HepG2 (cell line): ENCODE measurements around the gene NFATC3. TPM values are rescaled to one million over a fixed set of nuclear protein-coding genes. Genes with fewer than 3 reads are reported as not detected.

Experiments used
- GPBP1L1 ChIP-seq: sonication (generic); formaldehyde crosslinking; IDR thresholded peaks from 2 replicates; pipeline ENCODE4 v1.5.0; 2020; ENCODE audit warnings: mild to moderate bottlenecking, missing genetic modification reagents
- KAT7 ChIP-seq: IDR thresholded peaks from 2 replicates; pipeline ENCODE4 v1.6.1; 2018; ENCODE audit warnings: borderline replicate concordance, missing compliant biosample characterization
- KDM4B ChIP-seq: sonication (generic); formaldehyde crosslinking; IDR thresholded peaks from 2 replicates; pipeline ENCODE4 v1.4.0; 2020; ENCODE audit warnings: missing genetic modification reagents
- KLF9 ChIP-seq: IDR thresholded peaks from 2 replicates; pipeline ENCODE4 v1.6.1; 2016; ENCODE audit warnings: low read depth
- PHF20 ChIP-seq: sonication (generic); formaldehyde crosslinking; IDR thresholded peaks from 2 replicates; pipeline ENCODE4 v1.5.0; 2020; ENCODE audit warnings: mild to moderate bottlenecking, missing genetic modification reagents
- POGZ ChIP-seq: sonication (generic); formaldehyde crosslinking; IDR thresholded peaks from 2 replicates; pipeline ENCODE4 v1.4.0; 2020; ENCODE audit warnings: mild to moderate bottlenecking, missing genetic modification reagents
- POLR2G ChIP-seq: fragments of 200-400 bp; formaldehyde crosslinking; IDR thresholded peaks from 2 replicates; pipeline ENCODE4 v1.6.1; 2018; ENCODE audit warnings: mild to moderate bottlenecking, low read depth, low read length, moderate library complexity
- RFXAP ChIP-seq: sonication (generic); formaldehyde crosslinking; IDR thresholded peaks from 2 replicates; pipeline ENCODE4 v1.4.0; 2020; ENCODE audit warnings: missing genetic modification reagents, borderline replicate concordance
- SALL2 ChIP-seq: sonication (generic); formaldehyde crosslinking; IDR thresholded peaks from 2 replicates; pipeline ENCODE4 v1.8.1; 2023; ENCODE audit warnings: mild to moderate bottlenecking, missing genetic modification reagents, inconsistent platforms
- SIN3A ChIP-seq: IDR thresholded peaks from 2 replicates; pipeline ENCODE4 v1.6.1; 2011; ENCODE audit warnings: low read depth, mild to moderate bottlenecking, control low read depth, low read length, borderline replicate concordance
- SMAD1 ChIP-seq: sonication (generic); formaldehyde crosslinking; IDR thresholded peaks from 2 replicates; pipeline ENCODE4 v1.4.0; 2020; ENCODE audit warnings: missing genetic modification reagents, low read depth, mild to moderate bottlenecking, borderline replicate concordance
- SNAPC5 ChIP-seq: sonication (generic); formaldehyde crosslinking; IDR thresholded peaks from 2 replicates; pipeline ENCODE4 v1.8.1; 2023; ENCODE audit warnings: mild to moderate bottlenecking, missing genetic modification reagents, borderline replicate concordance
- TCF12 ChIP-seq, 2 experiments: fragments of 450-650 bp in 1 of 2; sonication (generic) in 1 of 2; formaldehyde crosslinking in 1 of 2; IDR thresholded peaks; 2 replicates each; pipeline versions ENCODE4 v1.6.1 to v1.8.0; 2017 to 2022; ENCODE audit warnings: antibody characterized with exemption in 1 of 2, mild to moderate bottlenecking in 1 of 2, missing genetic modification reagents in 1 of 2, moderate library complexity in 1 of 2
- THAP11 ChIP-seq: IDR thresholded peaks from 2 replicates; pipeline ENCODE4 v1.6.1; 2016; ENCODE audit warnings: missing biosample characterization, missing genetic modification reagents
- ZNF12 ChIP-seq: sonication (generic); formaldehyde crosslinking; IDR thresholded peaks from 2 replicates; pipeline ENCODE4 v1.5.0; 2020; ENCODE audit warnings: missing genetic modification reagents
- ZNF678 ChIP-seq: sonication (generic); formaldehyde crosslinking; IDR thresholded peaks from 2 replicates; pipeline ENCODE4 v1.4.0; 2020; ENCODE audit warnings: mild to moderate bottlenecking, missing genetic modification reagents
- ZSCAN9 ChIP-seq: IDR thresholded peaks from 2 replicates; pipeline ENCODE4 v1.6.1; 2016; ENCODE audit warnings: borderline replicate concordance
- polyA plus RNA-seq, 8 experiments: library from polyadenylated mRNA; depleted of rRNA in 3 of 8; stranded (reverse) in 7 of 8; unstranded in 1 of 8; fragments of >200 nt; fragmentation: Illumina TruSeq in 4 of 8; extraction: Trizol in 4 of 8; gene quantifications; 2 replicates each; pipeline versions ENCODE4 v1.2.1 to v1.2.3, GENCODE V29; 2011 to 2016; ENCODE audit warnings: low read depth in 4 of 8, missing spikeins in 1 of 8, mixed read lengths in 1 of 8; ENCODE audit not compliant: insufficient read depth in 1 of 8
- total RNA-seq, 5 experiments: library from RNA; depleted of rRNA; stranded (reverse); fragments of >200 nt; fragmentation: Illumina TruSeq; extraction: Trizol; gene quantifications; 2 replicates each; pipeline ENCODE4 v1.2.3, GENCODE V29; 2016; ENCODE audit warnings: low read depth in 1 of 5
- TF ChIP-seq, protein P1 (sequence below), 2 experiments: sonication (generic) in 1 of 2; formaldehyde crosslinking in 1 of 2; IDR thresholded peaks; 2 replicates each; pipeline versions ENCODE4 v1.6.1 to v1.9.0; 2014 to 2022; ENCODE audit warnings: antibody characterized with exemption in 1 of 2, borderline replicate concordance in 1 of 2, inconsistent platforms in 1 of 2, low read depth in 1 of 2, missing genetic modification reagents in 1 of 2

NFATC3 gene
- total and polyA plus RNA-seq, 2 of the 13 experiments (the other 11 are each of a cell fraction or from before 2014, with no cell fraction given) = 52.6 to 62.7 TPM

- TF ChIP-seq, protein P1, sequence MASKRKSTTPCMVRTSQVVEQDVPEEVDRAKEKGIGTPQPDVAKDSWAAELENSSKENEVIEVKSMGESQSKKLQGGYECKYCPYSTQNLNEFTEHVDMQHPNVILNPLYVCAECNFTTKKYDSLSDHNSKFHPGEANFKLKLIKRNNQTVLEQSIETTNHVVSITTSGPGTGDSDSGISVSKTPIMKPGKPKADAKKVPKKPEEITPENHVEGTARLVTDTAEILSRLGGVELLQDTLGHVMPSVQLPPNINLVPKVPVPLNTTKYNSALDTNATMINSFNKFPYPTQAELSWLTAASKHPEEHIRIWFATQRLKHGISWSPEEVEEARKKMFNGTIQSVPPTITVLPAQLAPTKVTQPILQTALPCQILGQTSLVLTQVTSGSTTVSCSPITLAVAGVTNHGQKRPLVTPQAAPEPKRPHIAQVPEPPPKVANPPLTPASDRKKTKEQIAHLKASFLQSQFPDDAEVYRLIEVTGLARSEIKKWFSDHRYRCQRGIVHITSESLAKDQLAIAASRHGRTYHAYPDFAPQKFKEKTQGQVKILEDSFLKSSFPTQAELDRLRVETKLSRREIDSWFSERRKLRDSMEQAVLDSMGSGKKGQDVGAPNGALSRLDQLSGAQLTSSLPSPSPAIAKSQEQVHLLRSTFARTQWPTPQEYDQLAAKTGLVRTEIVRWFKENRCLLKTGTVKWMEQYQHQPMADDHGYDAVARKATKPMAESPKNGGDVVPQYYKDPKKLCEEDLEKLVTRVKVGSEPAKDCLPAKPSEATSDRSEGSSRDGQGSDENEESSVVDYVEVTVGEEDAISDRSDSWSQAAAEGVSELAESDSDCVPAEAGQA (IDR thresholded peaks at IDR 0.05; ENCODE audit: low read depth) = 0 out of 2 replicates have a peak, but pooled peaks have one; percentile 10
- TF ChIP-seq, protein P1 (CRISPR knock-in tag; IDR thresholded peaks at IDR 0.05; ENCODE audit: borderline replicate concordance) = no peak
- TF ChIP-seq KAT7 (CRISPR knock-in tag) (peak; percentile 17; the same call in 1 of the 2 replicates), ZSCAN9 (no peak), SALL2 (CRISPR knock-in tag) (peak; percentile 93; the same call in 1 of the 2 replicates), TCF12 (IDR thresholded peaks at IDR 0.05) (no peak), TCF12 (CRISPR knock-in tag; IDR thresholded peaks at IDR 0.05) (no peak), KLF9 (CRISPR knock-in tag) (no peak), SMAD1 (CRISPR knock-in tag) (peak; percentile 82), POLR2G (peak; percentile 67), RFXAP (CRISPR knock-in tag) (peak; percentile 91), SIN3A (peak; percentile 96), ZNF678 (no peak), POGZ (CRISPR knock-in tag) (peak; percentile 90), ZNF12 (0 out of 2 replicates have a peak, but pooled peaks have one; percentile 56), THAP11 (CRISPR knock-in tag) (peak; percentile 84), PHF20 (CRISPR knock-in tag) (peak; percentile 78), SNAPC5 (CRISPR knock-in tag) (no peak), GPBP1L1 (CRISPR knock-in tag) (no peak), KDM4B (CRISPR knock-in tag) (no peak)
Observed at GRCh38 chr16:68244903-68245853, 160.0 kb downstream of the NFATC3 start, which contains the start of gene PLA2G15 (continued).
